H1 (cell line): ENCODE data around the gene CNOT8. TPM values are rescaled to one million over a fixed set of nuclear protein-coding genes. Genes with fewer than 3 reads are reported as not detected.
A peak's percentile ranks its signal among the peaks of the same experiment; 100 is the strongest.

ENCODE experiments used
- CTCF ChIA-PET: fragments of 300-600 bp; sonication (Branson Sonifier 250); formaldehyde crosslinking; loops from one replicate; lab custom pipeline; 2021; ENCODE audit not compliant: partially characterized antibody; lab: Charles Lee
- POLR2A ChIA-PET: fragments of 300-600 bp; sonication (Branson Sonifier 250); formaldehyde crosslinking; loops from one replicate; lab custom pipeline; 2021; ENCODE audit warnings: inconsistent platforms; ENCODE audit not compliant: partially characterized antibody; lab: Charles Lee
- DNase-seq, 2 experiments: peaks; one replicate each; pipeline versions ENCODE4 v3.0.0 to v3.0.0-alpha.2; 2010 to 2022; ENCODE audit warnings: low spot score in 2 of 2, low read depth in 1 of 2, mixed read lengths in 1 of 2
- FAIRE-seq: peaks from 2 replicates; lab custom pipeline; 2011; peaks lifted over from hg19 to GRCh38; lab: Jason Lieb, UNC
- H2AFZ ChIP-seq: 2 replicates; pipeline ENCODE4 v1.8.1; 2012; ENCODE audit warnings: low read length, inconsistent platforms
- H2AK5ac ChIP-seq: 2 replicates; pipeline ENCODE4 v1.6.1; 2013; ENCODE audit warnings: low read depth, low read length
- H2BK120ac ChIP-seq: replicated peaks from 2 replicates; pipeline ENCODE3; 2013; ENCODE audit warnings: low read depth, low read length, inconsistent platforms
- H2BK12ac ChIP-seq: 2 replicates; pipeline ENCODE4 v1.6.1; 2013; ENCODE audit warnings: low read depth, low read length
- H2BK15ac ChIP-seq: 2 replicates; pipeline ENCODE4 v1.6.1; 2013; ENCODE audit warnings: low read length
- H2BK20ac ChIP-seq: 2 replicates; pipeline ENCODE4 v1.6.1; 2013; ENCODE audit warnings: low read length
- H2BK5ac ChIP-seq: 2 replicates; pipeline ENCODE4 v1.6.1; 2013; ENCODE audit warnings: low read depth, low read length
- H3K14ac ChIP-seq: 2 replicates; pipeline ENCODE4 v1.6.1; 2013; ENCODE audit warnings: inconsistent platforms; ENCODE audit not compliant: insufficient read length
- H3K18ac ChIP-seq: 2 replicates; pipeline ENCODE4 v1.6.1; 2013; ENCODE audit warnings: low read length; ENCODE audit errors: extremely low read depth
- H3K23ac ChIP-seq: 2 replicates; pipeline ENCODE4 v1.6.1; 2013; ENCODE audit warnings: inconsistent platforms; ENCODE audit not compliant: insufficient read length
- H3K23me2 ChIP-seq: 2 replicates; pipeline ENCODE4 v1.6.1; 2013; ENCODE audit warnings: low read depth, low read length
- H3K27ac ChIP-seq: 2 replicates; pipeline ENCODE4 v1.6.1; 2011; ENCODE audit warnings: low read depth, low read length, inconsistent platforms
- H3K27me3 ChIP-seq, 4 experiments: replicated peaks in 1 of 4; 1 replicate in 1 of 4; 2 replicates in 3 of 4; pipeline versions ENCODE4 v1.6.1 to v1.8.1; 2011 to 2013; ENCODE audit warnings: low read length in 3 of 4, mild to moderate bottlenecking in 3 of 4, inconsistent platforms in 2 of 4, mixed read lengths in 2 of 4, moderate library complexity in 1 of 4; ENCODE audit not compliant: control insufficient read depth in 3 of 4, insufficient read depth in 3 of 4; ENCODE audit errors: extremely low read depth in 1 of 4
- H3K36me3 ChIP-seq, 4 experiments: 2 replicates each; pipeline versions ENCODE4 v1.6.1 to v1.8.1; 2011 to 2013; ENCODE audit warnings: mild to moderate bottlenecking in 4 of 4, low read length in 3 of 4, moderate library complexity in 2 of 4, control low read depth in 1 of 4, inconsistent platforms in 1 of 4; ENCODE audit not compliant: insufficient read depth in 4 of 4, control insufficient read depth in 2 of 4
- H3K4ac ChIP-seq: replicated peaks from 2 replicates; pipeline ENCODE3; 2013; ENCODE audit warnings: low read length, low read depth, mixed read lengths, inconsistent platforms; ENCODE audit not compliant: insufficient read length
- H3K4me1 ChIP-seq, 4 experiments: replicated peaks in 1 of 4; 1 replicate in 1 of 4; 2 replicates in 3 of 4; pipeline versions ENCODE4 v1.6.1 to v1.8.1; 2011 to 2013; ENCODE audit warnings: low read length in 3 of 4, inconsistent platforms in 2 of 4, mixed read lengths in 1 of 4; ENCODE audit not compliant: insufficient read depth in 4 of 4, control insufficient read depth in 3 of 4
- H3K4me2 ChIP-seq, 2 experiments: 2 replicates each; pipeline versions ENCODE4 v1.6.1 to v1.8.1; 2011 to 2013; ENCODE audit warnings: low read depth in 2 of 2, low read length in 2 of 2, control low read depth in 1 of 2, inconsistent platforms in 1 of 2, mild to moderate bottlenecking in 1 of 2; ENCODE audit not compliant: insufficient read depth in 1 of 2
- H3K4me3 ChIP-seq, 4 experiments: fragments of 200-600, 300-600 bp in 1 of 4; sonication (generic), shearing (Covaris generic), sonication (Bioruptor Twin) in 1 of 4; 2 replicates each; pipeline versions ENCODE4 v1.5.1 to v1.8.1; 2011 to 2016; ENCODE audit warnings: low read length in 4 of 4, low read depth in 3 of 4, control low read depth in 2 of 4, inconsistent platforms in 2 of 4, mild to moderate bottlenecking in 2 of 4, mixed read lengths in 1 of 4, moderate library complexity in 1 of 4; ENCODE audit not compliant: insufficient read depth in 2 of 4; ENCODE audit errors: extremely low read depth in 1 of 4
- H3K56ac ChIP-seq: replicated peaks from 2 replicates; pipeline ENCODE3; 2013; ENCODE audit warnings: low read depth, mild to moderate bottlenecking, mixed read lengths, low read length, inconsistent platforms; ENCODE audit not compliant: insufficient read length
- H3K79me1 ChIP-seq: 2 replicates; pipeline ENCODE4 v1.6.1; 2013; ENCODE audit warnings: low read depth, low read length, control low read depth
- H3K79me2 ChIP-seq, 2 experiments: 2 replicates each; pipeline versions ENCODE4 v1.6.1 to v1.8.1; 2012 to 2013; ENCODE audit warnings: low read length in 2 of 2, mild to moderate bottlenecking in 2 of 2, inconsistent platforms in 1 of 2; ENCODE audit not compliant: insufficient read depth in 2 of 2, control insufficient read depth in 1 of 2
- H3K9ac ChIP-seq, 4 experiments: replicated peaks in 1 of 4; 1 replicate in 1 of 4; 2 replicates in 3 of 4; pipeline versions ENCODE4 v1.6.1 to v1.8.1; 2011 to 2013; ENCODE audit warnings: low read depth in 3 of 4, low read length in 3 of 4, control low read depth in 2 of 4, mild to moderate bottlenecking in 2 of 4, moderate library complexity in 2 of 4, inconsistent platforms in 1 of 4; ENCODE audit errors: extremely low read depth in 1 of 4
- H3K9me3 ChIP-seq, 2 experiments: 2 replicates each; pipeline versions ENCODE4 v1.6.1 to v1.8.1; 2012 to 2013; ENCODE audit warnings: mild to moderate bottlenecking in 2 of 2, moderate library complexity in 2 of 2, control low read depth in 1 of 2, inconsistent platforms in 1 of 2, low read depth in 1 of 2, low read length in 1 of 2, mixed read lengths in 1 of 2; ENCODE audit not compliant: insufficient read depth in 2 of 2
- H4K20me1 ChIP-seq, 2 experiments: replicated peaks in 1 of 2; 2 replicates each; pipeline versions ENCODE3 to v1.8.1; 2011 to 2013; ENCODE audit warnings: inconsistent platforms in 2 of 2, low read length in 2 of 2, mild to moderate bottlenecking in 1 of 2; ENCODE audit not compliant: insufficient read depth in 2 of 2, control insufficient read depth in 1 of 2
- H4K5ac ChIP-seq: 2 replicates; pipeline ENCODE4 v1.6.1; 2013; ENCODE audit warnings: low read length, low read depth, mixed read lengths, inconsistent platforms; ENCODE audit not compliant: insufficient read length
- H4K8ac ChIP-seq: 2 replicates; pipeline ENCODE4 v1.8.0; 2013; ENCODE audit warnings: mild to moderate bottlenecking, moderate library complexity, low read length, inconsistent platforms; ENCODE audit not compliant: insufficient read depth; ENCODE audit errors: extremely low read depth
- H4K91ac ChIP-seq: replicated peaks from 2 replicates; pipeline ENCODE3; 2013; ENCODE audit warnings: low read length, mixed read lengths, inconsistent platforms; ENCODE audit not compliant: insufficient read length
- CEBPB ChIP-seq: IDR thresholded peaks from 2 replicates; pipeline ENCODE4 v1.6.1; 2012; ENCODE audit warnings: low read depth, low read length
- JUN ChIP-seq: IDR thresholded peaks from 2 replicates; pipeline ENCODE4 v1.6.1; 2011; ENCODE audit warnings: low read depth, mild to moderate bottlenecking, improper control_type of control experiment, low read length
- TEAD4 ChIP-seq: IDR thresholded peaks from 2 replicates; pipeline ENCODE4 v1.6.1; 2012; ENCODE audit warnings: low read depth, low read length, inconsistent platforms, mixed read lengths
- WGBS, 2 experiments: shearing (Covaris generic) in 1 of 2; methylation state at CpG; one replicate each; pipeline versions ENCODE4 v1.1.6 to v1.1.7; 2013 to 2015; ENCODE audit warnings: low lambda C conversion rate in 2 of 2, mixed read lengths in 2 of 2, inconsistent platforms in 1 of 2, low coverage in 1 of 2, missing lambda C conversion rate in 1 of 2; ENCODE audit not compliant: insufficient replicate concordance in 2 of 2, insufficient coverage in 1 of 2, insufficient read length in 1 of 2; ENCODE audit errors: extremely low coverage in 1 of 2, missing lambda C conversion rate in 1 of 2; 5-methylcytosine and 5-hydroxymethylcytosine counted together
- polyA plus RNA-seq, 7 experiments: library from polyadenylated mRNA; depleted of rRNA in 3 of 7; stranded (reverse) in 5 of 7; unstranded in 2 of 7; fragments of >200 nt in 5 of 7; fragments of 200-250 nt in 2 of 7; gene quantifications; 1 replicate in 5 of 7; 2 replicates in 1 of 7; 4 replicates in 1 of 7; pipeline versions ENCODE4 v1.2.1 to v1.2.3, GENCODE V29; 2011 to 2013; ENCODE audit warnings: missing spikeins in 2 of 7, mixed read lengths in 2 of 7
- total RNA-seq: library from RNA; stranded (reverse); fragmentation: NEBNext Ultra II Directional; extraction: Animal tissue kit (Norgen Biotek cat#: 25700); gene quantifications from 2 replicates; pipeline ENCODE4 v1.2.1, GENCODE V29; 2021

The CNOT8 gene
- total and polyA plus RNA-seq, 2 of the 8 experiments (the other 6 are each of a cell fraction or from before 2014, with no cell fraction given) = 36.4 to 62.9 TPM

- Histone ChIP-seq H3K9me3 (no peaks in the 10 kb centered on the region), H3K14ac (no peak overlapping the region), H2BK12ac (no peak overlapping the region), H3K4me1 (peaks cover 0 to 9% (median 5%) of the 10 kb centered on the region in 4 experiments; a peak in 6 of 7 replicates), H3K79me2 (peaks cover 22 to 55% of the 10 kb centered on the region in 2 experiments), H3K23ac (no peak overlapping the region), H3K56ac (no peak overlapping the region), H3K18ac (no peak overlapping the region), H3K4ac (no peak overlapping the region), H4K8ac (no peak overlapping the region), H2BK15ac (no peak overlapping the region), H2BK5ac (no peak overlapping the region), H2BK20ac (no peak overlapping the region), H2AK5ac (no peak overlapping the region), H3K9ac (peak overlapping the region in 1 of 4 experiments; percentile 20; a peak in 2 of 7 replicates), H2AFZ (no peak overlapping the region), H4K5ac (no peak overlapping the region), H3K27ac (no peak overlapping the region), H2BK120ac (no peak overlapping the region), H3K27me3 (no peaks in the 10 kb centered on the region), H3K4me3 (peak overlapping the region; percentile 55 to 98 (median 72); a peak in 7 of 8 replicates), H3K4me2 (peak overlapping the region; percentile 83 to 92), H3K23me2 (peaks cover 7% of the 10 kb centered on the region), H3K79me1 (peaks cover 5% of the 10 kb centered on the region; the same call in 1 of the 2 replicates), H3K36me3 (peaks cover 2 to 19% (median 13%) of the 10 kb centered on the region in 4 experiments; a peak in 7 of 8 replicates), H4K20me1 (peaks cover 3 to 6% of the 10 kb centered on the region in 2 experiments), H4K91ac (no peak overlapping the region)
- no peak for FAIRE-seq
- WGBS, 2 experiments = 56% methylated on average over 5 of the region's 5 CpGs; no CpG with 5 or more reads in 1 of the 2 experiments
- ChIA-PET CTCF (no interaction called here), POLR2A (interaction anchor here (0.6 to 2.0 kb wide), 4 partner anchors 9 to 187 kb away, joined by 3 to 5 read pairs (median 4); partner anchors contain the start of gene FAXDC2)
- TF ChIP-seq JUN = no peak
- peak; percentile 39; the same call in 1 of the 2 replicates for TF ChIP-seq CEBPB
- TF ChIP-seq TEAD4 = peak; percentile 63; the same call in 1 of the 2 replicates
- no peak for DNase-seq
These were observed 1.7 kb downstream of the CNOT8 start for GRCh38 chr5:154860123-154860522.
